ENCODE data around the gene VAX1. TPM values are rescaled to one million over a fixed set of nuclear protein-coding genes. Genes with fewer than 3 reads are reported as not detected.
A peak's percentile ranks its signal among the peaks of the same experiment; 100 is the strongest.

The VAX1 gene
- total RNA-seq, 3 donors from 2014 or later (not counting 1 experiment from before 2014, with no cell fraction given): not detected

- Mint-ChIP-seq H3K4me1 (peaks cover 0 to 11% of the 10 kb centered on the region in 2 donors), H3K27ac (no peak overlapping the region), H3K36me3 (peaks cover 9% of the 10 kb centered on the region), H3K9me3 (no peaks in the 10 kb centered on the region), H3K27me3 (ENCODE audit: low read depth in 2 of 2) (peaks cover 70 to 83% of the 10 kb centered on the region in 2 donors), H3K4me3 (peak overlapping the region; percentile 66)
- H3K4me3 ChIP-seq (ENCODE audit: low read length): no peak overlapping the region
- no peak overlapping the region for H3K27ac ChIP-seq (ENCODE audit: low read length)
- peaks cover 70% of the 10 kb centered on the region for H3K27me3 ChIP-seq (ENCODE audit: control insufficient read depth, insufficient read depth, low read length)
- intact Hi-C loops (cut with micrococcal nuclease): no loop called here
- ATAC-seq: no peak
- peak in 1 of 2 donors; percentile 7 for DNase-seq
- H3K4me1 ChIP-seq (ENCODE audit: control insufficient read depth, insufficient read depth, low read length): peaks cover 12% of the 10 kb centered on the region
- H3K36me3 ChIP-seq (ENCODE audit: control insufficient read depth, insufficient read depth, low read length): no peaks in the 10 kb centered on the region
- 3% methylated on average over 36 of the region's 39 CpGs for WGBS (ENCODE audit: insufficient coverage)
- no peak for TF ChIP-seq CTCF (IDR thresholded peaks at IDR 0.05)
- H3K9me3 ChIP-seq (ENCODE audit: control insufficient read depth, insufficient read depth, low read length): no peaks in the 10 kb centered on the region
These were observed 24.3 kb upstream of the VAX1 start for GRCh38 chr10:117162093-117163060.

- H3K4me1 ChIP-seq (ENCODE audit: control insufficient read depth, insufficient read depth, low read length): peaks cover 12% of the 10 kb centered on the region
- peaks cover 9% of the 10 kb centered on the region for H3K36me3 Mint-ChIP-seq
- no peaks in the 10 kb centered on the region for H3K9me3 ChIP-seq (ENCODE audit: control insufficient read depth, insufficient read depth, low read length)
- H3K4me3 Mint-ChIP-seq: no peak overlapping the region
- ATAC-seq (no peak), DNase-seq (no peak)
- H3K4me1 Mint-ChIP-seq: peaks cover 0 to 11% of the 10 kb centered on the region in 2 donors
- peaks cover 0 to 3% of the 10 kb centered on the region in 2 donors for H3K9me3 Mint-ChIP-seq
- WGBS (ENCODE audit: insufficient coverage): 29% methylated on average over 6 of the region's 6 CpGs
- no peaks in the 10 kb centered on the region for H3K36me3 ChIP-seq (ENCODE audit: control insufficient read depth, insufficient read depth, low read length)
- no peak for TF ChIP-seq CTCF (IDR thresholded peaks at IDR 0.05)
- no peak overlapping the region for H3K4me3 ChIP-seq (ENCODE audit: low read length)
- peaks cover 67 to 82% of the 10 kb centered on the region in 2 donors for H3K27me3 Mint-ChIP-seq (ENCODE audit: low read depth in 2 of 2)
- H3K27ac Mint-ChIP-seq: no peak overlapping the region
- H3K27me3 ChIP-seq (ENCODE audit: control insufficient read depth, insufficient read depth, low read length): peaks cover 62% of the 10 kb centered on the region
- intact Hi-C loops (cut with micrococcal nuclease): no loop called here
- no peak overlapping the region for H3K27ac ChIP-seq (ENCODE audit: low read length)
These were observed 23.4 kb upstream of the VAX1 start for GRCh38 chr10:117161386-117162033.

- no peak overlapping the region for H3K27ac Mint-ChIP-seq
- H3K27me3 ChIP-seq (ENCODE audit: control insufficient read depth, insufficient read depth, low read length): peaks cover 57% of the 10 kb centered on the region
- H3K36me3 Mint-ChIP-seq: peaks cover 9% of the 10 kb centered on the region
- DNase-seq: no peak
- intact Hi-C loops (cut with micrococcal nuclease): no loop called here
- peaks cover 63 to 77% of the 10 kb centered on the region in 2 donors for H3K27me3 Mint-ChIP-seq (ENCODE audit: low read depth in 2 of 2)
- no peak for ATAC-seq
- peaks cover 10% of the 10 kb centered on the region for H3K4me1 ChIP-seq (ENCODE audit: control insufficient read depth, insufficient read depth, low read length)
- no peaks in the 10 kb centered on the region for H3K9me3 ChIP-seq (ENCODE audit: control insufficient read depth, insufficient read depth, low read length)
- no peak overlapping the region for H3K4me3 Mint-ChIP-seq
- no peak overlapping the region for H3K4me3 ChIP-seq (ENCODE audit: low read length)
- H3K9me3 Mint-ChIP-seq: peaks cover 0 to 3% of the 10 kb centered on the region in 2 donors
- peaks cover 0 to 11% of the 10 kb centered on the region in 2 donors for H3K4me1 Mint-ChIP-seq
- H3K27ac ChIP-seq (ENCODE audit: low read length): no peak overlapping the region
- 14% methylated on average over 5 of the region's 5 CpGs for WGBS (ENCODE audit: insufficient coverage)
- H3K36me3 ChIP-seq (ENCODE audit: control insufficient read depth, insufficient read depth, low read length): no peaks in the 10 kb centered on the region
- TF ChIP-seq CTCF (IDR thresholded peaks at IDR 0.05): no peak
These were observed 22.5 kb upstream of the VAX1 start for GRCh38 chr10:117160567-117160966.

Measured in natural killer cell (primary cell).